Body of pancreas (tissue), 4 donors: ENCODE data around the gene MRPL27. TPM values are rescaled to one million over a fixed set of nuclear protein-coding genes. Genes with fewer than 3 reads are reported as not detected.

Experiments
- ATAC-seq: fragments of 150-250 bp; one replicate; pipeline ENCODE4 v1.9.1; 2016
- DNase-seq, 4 donors: peaks; one replicate each; pipeline ENCODE4 v3.0.0-alpha.2; 2019
- H3K27ac ChIP-seq, 4 donors: fragments of 200-600 bp; sonication (generic); 1 replicate in 3 of 4; 2 replicates in 1 of 4; pipeline versions ENCODE4 v1.5.1 to v1.6.1; 2016 to 2019; ENCODE audit warnings: mild to moderate bottlenecking in 1 of 4, mixed read lengths in 1 of 4, moderate library complexity in 1 of 4
- H3K27me3 ChIP-seq, 2 donors: fragments of 200-600 bp; sonication (generic); one replicate each; pipeline ENCODE4 v1.6.0; 2016; ENCODE audit warnings: mild to moderate bottlenecking in 1 of 2
- H3K36me3 ChIP-seq, 2 donors: fragments of 200-600 bp; sonication (generic); replicated peaks in 1 of 2; 2 replicates each; pipeline ENCODE4 v1.5.1; 2016; ENCODE audit warnings: low read depth in 2 of 2; ENCODE audit not compliant: insufficient read depth in 1 of 2
- H3K4me1 ChIP-seq: fragments of 200-600 bp; sonication (generic); one replicate; pipeline ENCODE4 v1.6.0; 2016
- H3K4me3 ChIP-seq, 2 donors: fragments of 200-600 bp; sonication (generic); 1 replicate in 1 of 2; 2 replicates in 1 of 2; pipeline ENCODE4 v1.5.1; 2016 to 2019
- H3K9me3 ChIP-seq, 3 donors: fragments of 200-600 bp; sonication (generic); 1 replicate in 2 of 3; 2 replicates in 1 of 3; pipeline ENCODE4 v1.5.1; 2016
- CTCF ChIP-seq, 7 experiments: fragments of 450-650 bp in 4 of 7; fragments of 200-600 bp in 3 of 7; sonication (generic) in 3 of 7; IDR thresholded peaks; one replicate each; pipeline ENCODE4 v1.5.1; 2016 to 2019; ENCODE audit warnings: antibody characterized with exemption in 7 of 7
- POLR2A ChIP-seq, 3 donors: fragments of 450-650 bp; IDR thresholded peaks; one replicate each; pipeline ENCODE4 v1.6.1; 2016; ENCODE audit warnings: antibody characterized with exemption in 3 of 3, mild to moderate bottlenecking in 2 of 3
- WGBS, 2 donors: methylation state at CpG; one replicate each; pipeline ENCODE4 v1.1.5; 2017; 5-methylcytosine and 5-hydroxymethylcytosine counted together
- intact Hi-C: fragments of 100-400 bp; cut with DNase I; formaldehyde crosslinking; loops from one replicate; pipeline ENCODE4 v1.15.1; 2023
- total RNA-seq, 2 donors: library from RNA; depleted of rRNA; stranded (reverse); fragments of >200 nt; gene quantifications; one replicate each; pipeline ENCODE4 v1.1.0, GENCODE V29; 2016

MRPL27 gene
- total RNA-seq, 2 donors from 2014 or later, result 26.5 to 31.3 TPM

- H3K4me1 ChIP-seq, result peaks cover 77% of the 10 kb centered on the region
- no peaks in the 10 kb centered on the region for H3K27me3 ChIP-seq
- 45 to 47% methylated on average over 5 of the region's 5 CpGs for WGBS, 2 donors
- TF ChIP-seq CTCF (IDR thresholded peaks at IDR 0.05) (no peak), POLR2A (IDR thresholded peaks at IDR 0.05) (no peak)
- H3K27ac ChIP-seq, result peak overlapping the region in 3 of 4 donors; percentile 13 to 98 (median 94)
- DNase-seq (no peak), ATAC-seq (no peak)
- peaks cover 25 to 33% of the 10 kb centered on the region in 2 donors for H3K36me3 ChIP-seq
- no peaks in the 10 kb centered on the region for H3K9me3 ChIP-seq
- intact Hi-C loops, result no loop called here
- H3K4me3 ChIP-seq, result no peak overlapping the region
Observed at GRCh38 chr17:50393700-50394099, 20.7 kb upstream of the MRPL27 start.

GRCh38 chr17:50392621-50393020, 19.6 kb upstream of the MRPL27 start:
- no peak overlapping the region for H3K4me3 ChIP-seq

GRCh38 chr17:50389534-50389933, 16.6 kb upstream of the MRPL27 start:
- Histone ChIP-seq H3K9me3 (no peaks in the 10 kb centered on the region), H3K27me3 (no peaks in the 10 kb centered on the region), H3K4me3 (no peak overlapping the region), H3K27ac (no peak overlapping the region), H3K4me1 (peaks cover 50% of the 10 kb centered on the region), H3K36me3 (peaks cover 52 to 66% of the 10 kb centered on the region in 2 donors)
- ATAC-seq (no peak), DNase-seq (no peak)
- 96 to 97% methylated on average over 6 of the region's 6 CpGs for WGBS, 2 donors
- no peak for TF ChIP-seq POLR2A (IDR thresholded peaks at IDR 0.05)
- no peak for TF ChIP-seq CTCF (IDR thresholded peaks at IDR 0.05)
- intact Hi-C loops, result no loop called here

More at GRCh38 chr17:50392621-50393020, 19.6 kb upstream of the MRPL27 start:
- H3K27ac ChIP-seq, result peak overlapping the region in 3 of 4 donors; percentile 12 to 94 (median 21)
- whole genome bisulfite sequencing, 2 donors, result 33 to 47% methylated on average over 6 of the region's 6 CpGs
- no peak for ATAC-seq
- DNase-seq, result peak; percentile 50 to 79 (median 64)
- peaks cover 28 to 44% of the 10 kb centered on the region in 2 donors for H3K36me3 ChIP-seq
- TF ChIP-seq CTCF (IDR thresholded peaks at IDR 0.05) (no peak), POLR2A (IDR thresholded peaks at IDR 0.05) (no peak)
- no peaks in the 10 kb centered on the region for H3K9me3 ChIP-seq
- intact Hi-C loops, result no loop called here
- no peaks in the 10 kb centered on the region for H3K27me3 ChIP-seq
- peaks cover 71% of the 10 kb centered on the region for H3K4me1 ChIP-seq

GRCh38 chr17:50388728-50389127, 15.7 kb upstream of the MRPL27 start:
- no peak for DNase-seq
- ATAC-seq, result no peak
- no peaks in the 10 kb centered on the region for H3K27me3 ChIP-seq
- TF ChIP-seq CTCF (IDR thresholded peaks at IDR 0.05), result no peak
- peaks cover 42% of the 10 kb centered on the region for H3K4me1 ChIP-seq
- intact Hi-C loops, result no loop called here
- H3K4me3 ChIP-seq, result no peak overlapping the region
- H3K27ac ChIP-seq, result no peak overlapping the region
- H3K36me3 ChIP-seq, result peaks cover 60 to 68% of the 10 kb centered on the region in 2 donors
- WGBS, 2 donors, result 87 to 94% methylated on average over 3 of the region's 3 CpGs
- H3K9me3 ChIP-seq, result no peaks in the 10 kb centered on the region

GRCh38 chr17:50386510-50386909, 13.5 kb upstream of the MRPL27 start:
- 48 to 53% methylated on average over 3 of the region's 3 CpGs for WGBS, 2 donors
- peaks cover 60 to 69% of the 10 kb centered on the region in 2 donors for H3K36me3 ChIP-seq
- ATAC-seq, result no peak

More at GRCh38 chr17:50386510-50386909, 13.5 kb upstream of the MRPL27 start:
- no peak overlapping the region for H3K4me3 ChIP-seq
- DNase-seq, result no peak
- no peaks in the 10 kb centered on the region for H3K27me3 ChIP-seq
- intact Hi-C loops, result no loop called here
- H3K4me1 ChIP-seq, result peaks cover 20% of the 10 kb centered on the region
- no peaks in the 10 kb centered on the region for H3K9me3 ChIP-seq
- no peak overlapping the region for H3K27ac ChIP-seq
- TF ChIP-seq CTCF (IDR thresholded peaks at IDR 0.05), result no peak
- no peak for TF ChIP-seq POLR2A (IDR thresholded peaks at IDR 0.05)
